Measurements from ENCODE around the gene BAIAP2L1.

- TF ChIP-seq, protein P1, sequence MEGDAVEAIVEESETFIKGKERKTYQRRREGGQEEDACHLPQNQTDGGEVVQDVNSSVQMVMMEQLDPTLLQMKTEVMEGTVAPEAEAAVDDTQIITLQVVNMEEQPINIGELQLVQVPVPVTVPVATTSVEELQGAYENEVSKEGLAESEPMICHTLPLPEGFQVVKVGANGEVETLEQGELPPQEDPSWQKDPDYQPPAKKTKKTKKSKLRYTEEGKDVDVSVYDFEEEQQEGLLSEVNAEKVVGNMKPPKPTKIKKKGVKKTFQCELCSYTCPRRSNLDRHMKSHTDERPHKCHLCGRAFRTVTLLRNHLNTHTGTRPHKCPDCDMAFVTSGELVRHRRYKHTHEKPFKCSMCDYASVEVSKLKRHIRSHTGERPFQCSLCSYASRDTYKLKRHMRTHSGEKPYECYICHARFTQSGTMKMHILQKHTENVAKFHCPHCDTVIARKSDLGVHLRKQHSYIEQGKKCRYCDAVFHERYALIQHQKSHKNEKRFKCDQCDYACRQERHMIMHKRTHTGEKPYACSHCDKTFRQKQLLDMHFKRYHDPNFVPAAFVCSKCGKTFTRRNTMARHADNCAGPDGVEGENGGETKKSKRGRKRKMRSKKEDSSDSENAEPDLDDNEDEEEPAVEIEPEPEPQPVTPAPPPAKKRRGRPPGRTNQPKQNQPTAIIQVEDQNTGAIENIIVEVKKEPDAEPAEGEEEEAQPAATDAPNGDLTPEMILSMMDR (tag by site-specific recombination; IDR thresholded peaks at IDR 0.05): no peak
- TF ChIP-seq ZNF701 (tag by site-specific recombination; IDR thresholded peaks at IDR 0.05) (no peak), ZNF335 (tag by site-specific recombination; conservative IDR thresholded peaks at IDR 0.05) (no peak), ZNF785 (tag by site-specific recombination; IDR thresholded peaks at IDR 0.05) (no peak), ZBTB8A (tag by site-specific recombination; IDR thresholded peaks at IDR 0.05) (no peak), REST (tag by site-specific recombination; IDR thresholded peaks at IDR 0.05) (no peak), KLF16 (tag by site-specific recombination; IDR thresholded peaks at IDR 0.05) (no peak), ZNF274 (IDR thresholded peaks at IDR 0.05; ENCODE audit: low read length) (no peak), ZNF274 (tag by site-specific recombination; IDR thresholded peaks at IDR 0.05; ENCODE audit: borderline replicate concordance) (no peak), ZNF623 (tag by site-specific recombination; IDR thresholded peaks at IDR 0.05) (no peak), ZFP41 (tag by site-specific recombination; IDR thresholded peaks at IDR 0.05; ENCODE audit: borderline replicate concordance) (no peak), YY1 (tag by site-specific recombination; IDR thresholded peaks at IDR 0.05) (no peak), HOXA7 (CRISPR knock-in tag; IDR thresholded peaks at IDR 0.05; ENCODE audit: borderline replicate concordance) (no peak)
- TF ChIP-seq, protein P2, sequence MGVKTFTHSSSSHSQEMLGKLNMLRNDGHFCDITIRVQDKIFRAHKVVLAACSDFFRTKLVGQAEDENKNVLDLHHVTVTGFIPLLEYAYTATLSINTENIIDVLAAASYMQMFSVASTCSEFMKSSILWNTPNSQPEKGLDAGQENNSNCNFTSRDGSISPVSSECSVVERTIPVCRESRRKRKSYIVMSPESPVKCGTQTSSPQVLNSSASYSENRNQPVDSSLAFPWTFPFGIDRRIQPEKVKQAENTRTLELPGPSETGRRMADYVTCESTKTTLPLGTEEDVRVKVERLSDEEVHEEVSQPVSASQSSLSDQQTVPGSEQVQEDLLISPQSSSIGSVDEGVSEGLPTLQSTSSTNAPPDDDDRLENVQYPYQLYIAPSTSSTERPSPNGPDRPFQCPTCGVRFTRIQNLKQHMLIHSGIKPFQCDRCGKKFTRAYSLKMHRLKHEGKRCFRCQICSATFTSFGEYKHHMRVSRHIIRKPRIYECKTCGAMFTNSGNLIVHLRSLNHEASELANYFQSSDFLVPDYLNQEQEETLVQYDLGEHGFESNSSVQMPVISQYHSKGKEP (tag by site-specific recombination; IDR thresholded peaks at IDR 0.05): no peak
- TF ChIP-seq, protein P3, sequence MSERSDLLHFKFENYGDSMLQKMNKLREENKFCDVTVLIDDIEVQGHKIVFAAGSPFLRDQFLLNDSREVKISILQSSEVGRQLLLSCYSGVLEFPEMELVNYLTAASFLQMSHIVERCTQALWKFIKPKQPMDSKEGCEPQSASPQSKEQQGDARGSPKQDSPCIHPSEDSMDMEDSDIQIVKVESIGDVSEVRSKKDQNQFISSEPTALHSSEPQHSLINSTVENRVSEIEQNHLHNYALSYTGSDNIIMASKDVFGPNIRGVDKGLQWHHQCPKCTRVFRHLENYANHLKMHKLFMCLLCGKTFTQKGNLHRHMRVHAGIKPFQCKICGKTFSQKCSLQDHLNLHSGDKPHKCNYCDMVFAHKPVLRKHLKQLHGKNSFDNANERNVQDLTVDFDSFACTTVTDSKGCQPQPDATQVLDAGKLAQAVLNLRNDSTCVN (tag by site-specific recombination; optimal IDR thresholded peaks at IDR 0.05): no peak
These were observed 42.2 kb downstream of the BAIAP2L1 start for GRCh38 chr7:98358706-98359105.
